Stimulated activated memory B cell treated with anti-CD40 and anti-IgM and Interleukin-4, amounts not matched to agents 10 μg/mL and 1 μg/mL and 100 μg/mL, for 72 hours (primary cell): ENCODE data around the gene KCNG2.

Experiments
- ATAC-seq: fragments of 150-1000 bp; cut with Tn5 transposase; 2 replicates; pipeline ENCODE4 v1.10.0; 2021
- H3K27ac Mint-ChIP-seq: one replicate; pipeline ENCODE4 v1.8.0; 2022; ENCODE audit warnings: mild to moderate bottlenecking, mixed read lengths
- H3K27me3 Mint-ChIP-seq: one replicate; pipeline ENCODE4 v1.8.0; 2022; ENCODE audit warnings: mixed read lengths
- H3K36me3 Mint-ChIP-seq: one replicate; pipeline ENCODE4 v1.8.0; 2022; ENCODE audit warnings: mixed read lengths
- H3K4me1 Mint-ChIP-seq: one replicate; pipeline ENCODE4 v1.8.0; 2022; ENCODE audit warnings: mixed read lengths
- H3K4me3 Mint-ChIP-seq: one replicate; pipeline ENCODE4 v1.8.0; 2022; ENCODE audit warnings: mild to moderate bottlenecking, moderate library complexity, mixed read lengths
- H3K9me3 Mint-ChIP-seq: one replicate; pipeline ENCODE4 v1.8.0; 2022; ENCODE audit warnings: mixed read lengths

The KCNG2 gene

GRCh38 chr18:79868811-79869541 is 71.2 kb downstream of the KCNG2 start:
- Mint-ChIP-seq H3K27me3 (peaks cover 17% of the 10 kb centered on the region), H3K36me3 (no peaks in the 10 kb centered on the region), H3K4me3 (no peak overlapping the region), H3K27ac (no peak overlapping the region), H3K9me3 (no peaks in the 10 kb centered on the region), H3K4me1 (no peaks in the 10 kb centered on the region)
- no peak for ATAC-seq

- H3K4me3 Mint-ChIP-seq, result no peak overlapping the region
- ATAC-seq, result no peak
- no peaks in the 10 kb centered on the region for H3K9me3 Mint-ChIP-seq
- H3K36me3 Mint-ChIP-seq, result no peaks in the 10 kb centered on the region
- H3K27me3 Mint-ChIP-seq, result peaks cover 18% of the 10 kb centered on the region
- H3K27ac Mint-ChIP-seq, result no peak overlapping the region
- H3K4me1 Mint-ChIP-seq, result no peaks in the 10 kb centered on the region
These were observed 72.0 kb downstream of the KCNG2 start for GRCh38 chr18:79869591-79870300.

GRCh38 chr18:79870301-79871025 is 72.7 kb downstream of the KCNG2 start:
- H3K27ac Mint-ChIP-seq, result no peak overlapping the region
- ATAC-seq, result no peak
- H3K36me3 Mint-ChIP-seq, result no peaks in the 10 kb centered on the region
- H3K4me1 Mint-ChIP-seq, result no peaks in the 10 kb centered on the region
- no peak overlapping the region for H3K4me3 Mint-ChIP-seq
- H3K9me3 Mint-ChIP-seq, result no peaks in the 10 kb centered on the region
- peaks cover 18% of the 10 kb centered on the region for H3K27me3 Mint-ChIP-seq

- H3K36me3 Mint-ChIP-seq, result no peaks in the 10 kb centered on the region
- no peak overlapping the region for H3K27ac Mint-ChIP-seq
- H3K4me1 Mint-ChIP-seq, result no peaks in the 10 kb centered on the region
- no peak for ATAC-seq
- no peak overlapping the region for H3K4me3 Mint-ChIP-seq
- H3K9me3 Mint-ChIP-seq, result no peaks in the 10 kb centered on the region
- H3K27me3 Mint-ChIP-seq, result peaks cover 18% of the 10 kb centered on the region
These were observed 73.3 kb downstream of the KCNG2 start for GRCh38 chr18:79871026-79871390.

GRCh38 chr18:79871481-79872091 is 73.8 kb downstream of the KCNG2 start:
- Mint-ChIP-seq H3K27me3 (peaks cover 18% of the 10 kb centered on the region), H3K36me3 (no peaks in the 10 kb centered on the region), H3K4me3 (no peak overlapping the region), H3K27ac (no peak overlapping the region), H3K9me3 (no peaks in the 10 kb centered on the region), H3K4me1 (no peaks in the 10 kb centered on the region)
- ATAC-seq, result no peak

- H3K4me1 Mint-ChIP-seq, result no peaks in the 10 kb centered on the region
- H3K9me3 Mint-ChIP-seq, result no peaks in the 10 kb centered on the region
- H3K4me3 Mint-ChIP-seq, result no peak overlapping the region
- no peak overlapping the region for H3K27ac Mint-ChIP-seq
- peaks cover 18% of the 10 kb centered on the region for H3K27me3 Mint-ChIP-seq
- ATAC-seq, result no peak
- no peaks in the 10 kb centered on the region for H3K36me3 Mint-ChIP-seq
These were observed 75.0 kb downstream of the KCNG2 start for GRCh38 chr18:79872527-79873444.

GRCh38 chr18:79873449-79874110 is 75.8 kb downstream of the KCNG2 start:
- Mint-ChIP-seq H3K36me3 (no peaks in the 10 kb centered on the region), H3K4me3 (no peak overlapping the region), H3K9me3 (peaks cover 3% of the 10 kb centered on the region), H3K27ac (no peak overlapping the region), H3K4me1 (no peaks in the 10 kb centered on the region), H3K27me3 (peaks cover 18% of the 10 kb centered on the region)
- ATAC-seq, result no peak

- Mint-ChIP-seq H3K27me3 (peaks cover 18% of the 10 kb centered on the region), H3K27ac (no peak overlapping the region), H3K36me3 (no peaks in the 10 kb centered on the region), H3K4me1 (no peaks in the 10 kb centered on the region), H3K4me3 (no peak overlapping the region), H3K9me3 (peaks cover 7% of the 10 kb centered on the region)
- no peak for ATAC-seq
These were observed 77.1 kb downstream of the KCNG2 start for GRCh38 chr18:79874553-79875530.

- Mint-ChIP-seq H3K4me1 (no peaks in the 10 kb centered on the region), H3K9me3 (peaks cover 7% of the 10 kb centered on the region), H3K36me3 (no peaks in the 10 kb centered on the region), H3K27ac (no peak overlapping the region), H3K27me3 (peaks cover 18% of the 10 kb centered on the region), H3K4me3 (no peak overlapping the region)
- no peak for ATAC-seq
These were observed 77.8 kb downstream of the KCNG2 start for GRCh38 chr18:79875531-79875919.

- ATAC-seq, result no peak
- no peaks in the 10 kb centered on the region for H3K36me3 Mint-ChIP-seq
- H3K9me3 Mint-ChIP-seq, result peaks cover 7% of the 10 kb centered on the region
- H3K27me3 Mint-ChIP-seq, result peaks cover 18% of the 10 kb centered on the region
- H3K4me3 Mint-ChIP-seq, result no peak overlapping the region
- H3K4me1 Mint-ChIP-seq, result no peaks in the 10 kb centered on the region
- H3K27ac Mint-ChIP-seq, result no peak overlapping the region
These were observed 78.3 kb downstream of the KCNG2 start for GRCh38 chr18:79875931-79876461.

GRCh38 chr18:79876497-79876896 is 78.8 kb downstream of the KCNG2 start:
- Mint-ChIP-seq H3K4me1 (no peaks in the 10 kb centered on the region), H3K27me3 (peaks cover 18% of the 10 kb centered on the region), H3K36me3 (no peaks in the 10 kb centered on the region), H3K9me3 (peaks cover 7% of the 10 kb centered on the region), H3K4me3 (no peak overlapping the region), H3K27ac (no peak overlapping the region)
- ATAC-seq, result no peak

- no peak overlapping the region for H3K4me3 Mint-ChIP-seq
- peaks cover 7% of the 10 kb centered on the region for H3K9me3 Mint-ChIP-seq
- H3K36me3 Mint-ChIP-seq, result no peaks in the 10 kb centered on the region
- H3K27ac Mint-ChIP-seq, result no peak overlapping the region
- no peaks in the 10 kb centered on the region for H3K4me1 Mint-ChIP-seq
- H3K27me3 Mint-ChIP-seq, result peaks cover 14% of the 10 kb centered on the region
- ATAC-seq, result no peak
These were observed 79.7 kb downstream of the KCNG2 start for GRCh38 chr18:79877163-79878091.
